NCI-H2196 (cell line): ENCODE data around the gene SCG5.

ENCODE experiments used
- DNase-seq: peaks from one replicate; lab custom pipeline; 2025; ENCODE audit not compliant: unreplicated experiment; lab: John Stamatoyannopoulos, UW

Gene SCG5

GRCh38 chr15:32690941-32691688, 49.6 kb downstream of the SCG5 start:
- no peak for DNase-seq

- DNase-seq, result no peak
These were observed 50.2 kb downstream of the SCG5 start for GRCh38 chr15:32691689-32692038.

- no peak for DNase-seq
These were observed 50.8 kb downstream of the SCG5 start for GRCh38 chr15:32692286-32692685.

GRCh38 chr15:32694222-32694983, 52.9 kb downstream of the SCG5 start:
- DNase-seq, result no peak

GRCh38 chr15:32698773-32699390, 57.4 kb downstream of the SCG5 start:
- DNase-seq, result no peak

GRCh38 chr15:32700501-32701150, 59.1 kb downstream of the SCG5 start:
- DNase-seq, result no peak

GRCh38 chr15:32701863-32702262, 60.4 kb downstream of the SCG5 start:
- DNase-seq, result no peak

GRCh38 chr15:32704395-32704981, 63.0 kb downstream of the SCG5 start:
- DNase-seq, result peak; percentile 11

- DNase-seq, result no peak
These were observed 63.9 kb downstream of the SCG5 start for GRCh38 chr15:32705446-32705845.

- no peak for DNase-seq
These were observed 65.2 kb downstream of the SCG5 start for GRCh38 chr15:32706704-32707103.

- DNase-seq, result no peak
These were observed 65.9 kb downstream of the SCG5 start for GRCh38 chr15:32707436-32707835.

- no peak for DNase-seq
These were observed 68.0 kb downstream of the SCG5 start for GRCh38 chr15:32709295-32710033.

- no peak for DNase-seq
These were observed 73.8 kb downstream of the SCG5 start for GRCh38 chr15:32715276-32715675.

GRCh38 chr15:32716216-32716914, 74.9 kb downstream of the SCG5 start:
- DNase-seq, result no peak

- DNase-seq, result no peak
These were observed 75.5 kb downstream of the SCG5 start for GRCh38 chr15:32716915-32717425.

GRCh38 chr15:32717426-32718226, 76.1 kb downstream of the SCG5 start, which contains the start of gene GREM1:
GREM1 (plus strand) TSS chr15:32718004; CDS start chr15:32730691, 12,687 bp downstream.
- DNase-seq, result no peak

GRCh38 chr15:32718227-32718820, 76.8 kb downstream of the SCG5 start:
- no peak for DNase-seq
